HepG2 (cell line): Measurements from ENCODE around the gene AK2. TPM values are rescaled to one million over a fixed set of nuclear protein-coding genes. Genes with fewer than 3 reads are reported as not detected.

Experiments
- AKNA ChIP-seq: sonication (generic); formaldehyde crosslinking; IDR thresholded peaks from 2 replicates; pipeline ENCODE4 v1.4.0; 2020; ENCODE audit warnings: missing genetic modification reagents, borderline replicate concordance
- ATM ChIP-seq: fragments of 450-650 bp; IDR thresholded peaks from 2 replicates; pipeline ENCODE4 v1.7.1; 2017; ENCODE audit warnings: mild to moderate bottlenecking, borderline replicate concordance
- HOXA7 ChIP-seq: sonication (generic); formaldehyde crosslinking; IDR thresholded peaks from 2 replicates; pipeline ENCODE4 v1.8.1; 2022; ENCODE audit warnings: mild to moderate bottlenecking, missing genetic modification reagents, moderate library complexity
- MNT ChIP-seq: fragments of 450-650 bp; IDR thresholded peaks from 2 replicates; pipeline ENCODE4 v1.6.1; 2016
- NFAT5 ChIP-seq: sonication (generic); formaldehyde crosslinking; IDR thresholded peaks from 2 replicates; pipeline ENCODE4 v1.4.0; 2020; ENCODE audit warnings: missing genetic modification reagents
- NR1H2 ChIP-seq: sonication (generic); formaldehyde crosslinking; IDR thresholded peaks from 2 replicates; pipeline ENCODE4 v1.8.1; 2022; ENCODE audit warnings: low read depth, missing genetic modification reagents, borderline replicate concordance
- POLR2AphosphoS5 ChIP-seq: IDR thresholded peaks from 2 replicates; pipeline ENCODE4 v1.6.1; 2012; ENCODE audit warnings: low read depth, low read length
- THAP8 ChIP-seq: sonication (generic); formaldehyde crosslinking; IDR thresholded peaks from 2 replicates; pipeline ENCODE4 v1.5.1; 2020; ENCODE audit warnings: missing genetic modification reagents, mild to moderate bottlenecking, borderline replicate concordance
- polyA plus RNA-seq, 8 experiments: library from polyadenylated mRNA; depleted of rRNA in 3 of 8; stranded (reverse) in 7 of 8; unstranded in 1 of 8; fragments of >200 nt; fragmentation: Illumina TruSeq in 4 of 8; extraction: Trizol in 4 of 8; gene quantifications; 2 replicates each; pipeline versions ENCODE4 v1.2.1 to v1.2.3, GENCODE V29; 2011 to 2016; ENCODE audit warnings: low read depth in 4 of 8, missing spikeins in 1 of 8, mixed read lengths in 1 of 8; ENCODE audit not compliant: insufficient read depth in 1 of 8
- total RNA-seq, 5 experiments: library from RNA; depleted of rRNA; stranded (reverse); fragments of >200 nt; fragmentation: Illumina TruSeq; extraction: Trizol; gene quantifications; 2 replicates each; pipeline ENCODE4 v1.2.3, GENCODE V29; 2016; ENCODE audit warnings: low read depth in 1 of 5
- TF ChIP-seq, protein P1 (sequence below): fragments of 450-650 bp; IDR thresholded peaks from 2 replicates; pipeline ENCODE4 v1.6.1; 2017; ENCODE audit warnings: mild to moderate bottlenecking
- TF ChIP-seq, protein P2 (sequence below): sonication (generic); formaldehyde crosslinking; IDR thresholded peaks from 2 replicates; pipeline ENCODE4 v1.4.0; 2020; ENCODE audit warnings: mild to moderate bottlenecking, missing genetic modification reagents

AK2 gene
- total and polyA plus RNA-seq, 2 of the 13 experiments (the other 11 are each of a cell fraction or from before 2014, with no cell fraction given) = 170 to 188 TPM

GRCh38 chr1:33045246-33045645 is 8.6 kb upstream of the AK2 start (continued):
- TF ChIP-seq NFAT5 (CRISPR knock-in tag) = no peak
- TF ChIP-seq NR1H2 (CRISPR knock-in tag) = no peak
- TF ChIP-seq AKNA (CRISPR knock-in tag) = no peak
- peak; percentile 54 for TF ChIP-seq POLR2AphosphoS5
- no peak for TF ChIP-seq ATM
- TF ChIP-seq HOXA7 = no peak
- TF ChIP-seq, protein P1, sequence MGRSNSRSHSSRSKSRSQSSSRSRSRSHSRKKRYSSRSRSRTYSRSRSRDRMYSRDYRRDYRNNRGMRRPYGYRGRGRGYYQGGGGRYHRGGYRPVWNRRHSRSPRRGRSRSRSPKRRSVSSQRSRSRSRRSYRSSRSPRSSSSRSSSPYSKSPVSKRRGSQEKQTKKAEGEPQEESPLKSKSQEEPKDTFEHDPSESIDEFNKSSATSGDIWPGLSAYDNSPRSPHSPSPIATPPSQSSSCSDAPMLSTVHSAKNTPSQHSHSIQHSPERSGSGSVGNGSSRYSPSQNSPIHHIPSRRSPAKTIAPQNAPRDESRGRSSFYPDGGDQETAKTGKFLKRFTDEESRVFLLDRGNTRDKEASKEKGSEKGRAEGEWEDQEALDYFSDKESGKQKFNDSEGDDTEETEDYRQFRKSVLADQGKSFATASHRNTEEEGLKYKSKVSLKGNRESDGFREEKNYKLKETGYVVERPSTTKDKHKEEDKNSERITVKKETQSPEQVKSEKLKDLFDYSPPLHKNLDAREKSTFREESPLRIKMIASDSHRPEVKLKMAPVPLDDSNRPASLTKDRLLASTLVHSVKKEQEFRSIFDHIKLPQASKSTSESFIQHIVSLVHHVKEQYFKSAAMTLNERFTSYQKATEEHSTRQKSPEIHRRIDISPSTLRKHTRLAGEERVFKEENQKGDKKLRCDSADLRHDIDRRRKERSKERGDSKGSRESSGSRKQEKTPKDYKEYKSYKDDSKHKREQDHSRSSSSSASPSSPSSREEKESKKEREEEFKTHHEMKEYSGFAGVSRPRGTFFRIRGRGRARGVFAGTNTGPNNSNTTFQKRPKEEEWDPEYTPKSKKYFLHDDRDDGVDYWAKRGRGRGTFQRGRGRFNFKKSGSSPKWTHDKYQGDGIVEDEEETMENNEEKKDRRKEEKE = no peak
- TF ChIP-seq, protein P2, sequence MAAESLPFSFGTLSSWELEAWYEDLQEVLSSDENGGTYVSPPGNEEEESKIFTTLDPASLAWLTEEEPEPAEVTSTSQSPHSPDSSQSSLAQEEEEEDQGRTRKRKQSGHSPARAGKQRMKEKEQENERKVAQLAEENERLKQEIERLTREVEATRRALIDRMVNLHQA = no peak
- TF ChIP-seq THAP8 (CRISPR knock-in tag) = no peak
- TF ChIP-seq MNT = no peak
